Spleen (tissue), 11 donors: ENCODE measurements around the gene DNAAF5. TPM values are rescaled to one million over a fixed set of nuclear protein-coding genes. Genes with fewer than 3 reads are reported as not detected.

Experiments
- DNase-seq: peaks from one replicate; pipeline ENCODE4 v3.0.0-alpha.2; 2020
- H3K27ac ChIP-seq, 8 donors: fragments of 200-600 bp; sonication (generic) in 7 of 8; 1 replicate in 4 of 8; 2 replicates in 4 of 8; pipeline versions ENCODE4 v1.5.0 to v1.8.0; 2016 to 2021; ENCODE audit warnings: inconsistent platforms in 4 of 8, mild to moderate bottlenecking in 4 of 8, moderate library complexity in 1 of 8
- H3K27me3 ChIP-seq, 7 donors: fragments of 200-600 bp; sonication (generic) in 6 of 7; replicated peaks in 1 of 7; 1 replicate in 4 of 7; 2 replicates in 3 of 7; pipeline versions ENCODE4 v1.5.0 to v1.8.0; 2016 to 2021; ENCODE audit warnings: inconsistent platforms in 3 of 7, mild to moderate bottlenecking in 1 of 7
- H3K36me3 ChIP-seq, 6 donors: fragments of 200-600 bp; sonication (generic) in 5 of 6; 1 replicate in 4 of 6; 2 replicates in 2 of 6; pipeline versions ENCODE4 v1.5.0 to v1.8.0; 2016 to 2021; ENCODE audit warnings: inconsistent platforms in 2 of 6
- H3K4me1 ChIP-seq, 6 donors: fragments of 200-600 bp; sonication (generic) in 5 of 6; 1 replicate in 3 of 6; 2 replicates in 3 of 6; pipeline versions ENCODE4 v1.5.0 to v1.8.0; 2016 to 2021; ENCODE audit warnings: inconsistent platforms in 3 of 6
- H3K4me3 ChIP-seq, 8 donors: fragments of 200-600 bp; sonication (generic) in 7 of 8; 1 replicate in 4 of 8; 2 replicates in 4 of 8; pipeline versions ENCODE4 v1.5.0 to v1.8.0; 2016 to 2021; ENCODE audit warnings: inconsistent platforms in 4 of 8, mild to moderate bottlenecking in 4 of 8, moderate library complexity in 2 of 8
- H3K9me3 ChIP-seq, 8 donors: fragments of 200-600 bp; sonication (generic) in 7 of 8; 1 replicate in 4 of 8; 2 replicates in 4 of 8; pipeline versions ENCODE4 v1.5.0 to v1.8.0; 2016 to 2021; ENCODE audit warnings: inconsistent platforms in 4 of 8
- CTCF ChIP-seq, 11 experiments: fragments of 200-600 bp in 7 of 11; fragments of 450-650 bp in 4 of 11; sonication (generic) in 4 of 11; IDR thresholded peaks in 8 of 11; conservative IDR thresholded peaks in 3 of 11; 1 replicate in 7 of 11; 2 replicates in 4 of 11; pipeline versions ENCODE4 v1.4.0 to v1.8.0; 2016 to 2021; ENCODE audit warnings: antibody characterized with exemption in 11 of 11, inconsistent platforms in 4 of 11, mild to moderate bottlenecking in 1 of 11
- POLR2A ChIP-seq, 3 donors: fragments of 450-650 bp; IDR thresholded peaks; one replicate each; pipeline ENCODE4 v1.5.1; 2017; ENCODE audit warnings: antibody characterized with exemption in 3 of 3, mild to moderate bottlenecking in 1 of 3
- POLR2AphosphoS5 ChIP-seq, 3 donors: sonication (generic); formaldehyde crosslinking; IDR thresholded peaks; one replicate each; pipeline ENCODE4 v1.5.1; 2017; ENCODE audit warnings: antibody characterized with exemption in 3 of 3
- WGBS, 5 donors: extraction: QIAGEN DNeasy Blood & Tissue Kit in 3 of 5; methylation state at CpG; one replicate each; pipeline versions ENCODE4 v1.1.5 to v1.1.7; 2013 to 2018; 5-methylcytosine and 5-hydroxymethylcytosine counted together
- intact Hi-C: fragments of 100-400 bp; cut with DNase I; formaldehyde crosslinking; loops from one replicate; pipeline ENCODE4 v1.15.0; 2023; ENCODE audit warnings: low total_unique reads
- polyA plus RNA-seq, 3 donors: library from polyadenylated mRNA; stranded (reverse); fragments of 200-250 nt; gene quantifications; one replicate each; pipeline ENCODE4 v1.2.1, GENCODE V29; 2013
- total RNA-seq, 7 donors: library from RNA; depleted of rRNA in 3 of 7; stranded (reverse); fragments of >200 nt in 3 of 7; fragmentation: NEBNext Ultra II Directional in 4 of 7; extraction: Animal tissue kit (Norgen Biotek cat#: 25700) in 4 of 7; gene quantifications; one replicate each; pipeline versions ENCODE4 v1.1.0 to v1.2.1, GENCODE V29; 2016 to 2021
- donor health status: healthy with polysubstance abuse.
- donor health status: DM: no; HTN: no; CAD: no; lungs with moderate emphysema.
- donor health status: DM: no; HTN: no; CAD: no.
- donor health status: Bipolar disorder and iron deficiency.
- donor health status: healthy.
- donor health status: DM: no; HTN: no; CAD: no.
- donor health status: DM: yes; HTN: yes; CAD: no.

DNAAF5 gene
- total and polyA plus RNA-seq, 10 donors = 7.5 to 22.4 (median 18.1) TPM

GRCh38 chr7:713488-714230, 12.8 kb upstream of the DNAAF5 start:
- intact Hi-C loops = no loop called here
- peaks cover 0 to 18% (median 0%) of the 10 kb centered on the region in 7 donors for H3K27me3 ChIP-seq
- peak; percentile 64 for DNase-seq

GRCh38 chr7:714251-714671, 12.2 kb upstream of the DNAAF5 start:
- Histone ChIP-seq H3K27ac (no peak overlapping the region), H3K9me3 (no peaks in the 10 kb centered on the region), H3K36me3 (peaks cover 0 to 4% (median 0%) of the 10 kb centered on the region in 6 donors), H3K4me3 (no peak overlapping the region), H3K27me3 (peaks cover 0 to 18% (median 0%) of the 10 kb centered on the region in 7 donors), H3K4me1 (peaks cover 0 to 25% (median 4%) of the 10 kb centered on the region in 6 donors)
- TF ChIP-seq POLR2AphosphoS5 (IDR thresholded peaks at IDR 0.05) = peak in 1 of 3 donors; percentile 12
- TF ChIP-seq POLR2A (IDR thresholded peaks at IDR 0.05) = no peak
- TF ChIP-seq CTCF (IDR thresholded peaks at IDR 0.05 in 8 of 11, conservative IDR thresholded peaks at IDR 0.05 in 3 of 11) = no peak
- intact Hi-C loops = no loop called here
- DNase-seq = peak; percentile 54
- 89 to 95% (median 92%) methylated on average over 13 of the region's 13 CpGs for WGBS, 5 donors

More at GRCh38 chr7:713488-714230, 12.8 kb upstream of the DNAAF5 start:
- peaks cover 0 to 4% (median 0%) of the 10 kb centered on the region in 6 donors for H3K36me3 ChIP-seq
- no peak overlapping the region for H3K27ac ChIP-seq
- 90 to 93% (median 92%) methylated on average over 16 of the region's 16 CpGs for WGBS, 5 donors
- TF ChIP-seq POLR2AphosphoS5 (IDR thresholded peaks at IDR 0.05) = no peak
- no peak for TF ChIP-seq POLR2A (IDR thresholded peaks at IDR 0.05)
- no peak for TF ChIP-seq CTCF (IDR thresholded peaks at IDR 0.05 in 8 of 11, conservative IDR thresholded peaks at IDR 0.05 in 3 of 11)
- peaks cover 0 to 25% (median 4%) of the 10 kb centered on the region in 6 donors for H3K4me1 ChIP-seq
- H3K4me3 ChIP-seq = peak overlapping the region in 1 of 8 donors; percentile 74
- no peaks in the 10 kb centered on the region for H3K9me3 ChIP-seq

- Histone ChIP-seq H3K9me3 (peaks cover 0 to 4% (median 0%) of the 10 kb centered on the region in 8 donors), H3K27me3 (peaks cover 0 to 17% (median 0%) of the 10 kb centered on the region in 7 donors), H3K36me3 (no peaks in the 10 kb centered on the region), H3K4me1 (peaks cover 0 to 15% (median 4%) of the 10 kb centered on the region in 6 donors), H3K27ac (no peak overlapping the region), H3K4me3 (no peak overlapping the region)
- intact Hi-C loops = no loop called here
- DNase-seq = peak; percentile 31
- no peak for TF ChIP-seq POLR2A (IDR thresholded peaks at IDR 0.05)
- no peak for TF ChIP-seq CTCF (IDR thresholded peaks at IDR 0.05 in 8 of 11, conservative IDR thresholded peaks at IDR 0.05 in 3 of 11)
- TF ChIP-seq POLR2AphosphoS5 (IDR thresholded peaks at IDR 0.05) = no peak
- 73 to 82% (median 81%) methylated on average over 10 of the region's 10 CpGs for WGBS, 5 donors
These were observed 10.3 kb upstream of the DNAAF5 start for GRCh38 chr7:716222-716621.

GRCh38 chr7:716636-717035, 9.9 kb upstream of the DNAAF5 start:
- peak; percentile 37 for DNase-seq
- H3K4me3 ChIP-seq = no peak overlapping the region
- intact Hi-C loops = no loop called here

More at GRCh38 chr7:716636-717035, 9.9 kb upstream of the DNAAF5 start:
- H3K27me3 ChIP-seq = peaks cover 0 to 14% (median 0%) of the 10 kb centered on the region in 7 donors
- peaks cover 0 to 11% (median 4%) of the 10 kb centered on the region in 6 donors for H3K4me1 ChIP-seq
- H3K9me3 ChIP-seq = peaks cover 0 to 8% (median under 1%) of the 10 kb centered on the region in 8 donors
- H3K27ac ChIP-seq = no peak overlapping the region
- WGBS, 5 donors = 79 to 85% (median 81%) methylated on average over 11 of the region's 11 CpGs
- no peaks in the 10 kb centered on the region for H3K36me3 ChIP-seq
- TF ChIP-seq POLR2A (IDR thresholded peaks at IDR 0.05) (no peak), POLR2AphosphoS5 (IDR thresholded peaks at IDR 0.05) (no peak), CTCF (IDR thresholded peaks at IDR 0.05 in 8 of 11, conservative IDR thresholded peaks at IDR 0.05 in 3 of 11) (no peak)
